ENCODE results near the gene C1orf141.
"Not testable (repeated sequence)": the region's sequence is repeated elsewhere in the genome, so short reads cannot be mapped to it uniquely, and the experiment has no call there.

Gene C1orf141

DNA sequence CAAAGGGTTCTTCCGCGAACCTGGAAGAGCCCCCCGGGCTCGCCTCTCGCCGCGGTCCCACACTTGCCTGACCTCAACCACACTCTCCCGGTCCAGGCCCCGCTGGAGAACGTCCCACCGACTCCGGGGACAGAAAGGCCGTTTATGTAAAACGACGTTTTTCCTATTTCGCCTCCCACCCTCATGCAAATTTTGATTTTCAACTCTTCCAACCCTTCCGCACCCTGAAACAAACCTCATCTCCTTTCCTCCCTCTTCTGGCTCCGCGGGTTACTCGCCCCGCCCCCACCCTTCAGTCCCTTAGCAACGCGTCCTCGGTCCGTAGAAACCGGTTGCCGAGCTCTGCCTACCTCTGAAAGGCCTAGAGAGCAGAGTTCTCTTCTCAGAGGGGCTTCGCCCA is at the start of gene C1orf141:
C1orf141 (minus strand) TSS at position 276 of the 400 bp plus-strand sequence. CDS start 7,730 bp downstream, outside the sequence.
- DNase-seq (ENCODE audit: low read depth in 1 of 2, low spot score in 1 of 2), result no peak

DNA sequence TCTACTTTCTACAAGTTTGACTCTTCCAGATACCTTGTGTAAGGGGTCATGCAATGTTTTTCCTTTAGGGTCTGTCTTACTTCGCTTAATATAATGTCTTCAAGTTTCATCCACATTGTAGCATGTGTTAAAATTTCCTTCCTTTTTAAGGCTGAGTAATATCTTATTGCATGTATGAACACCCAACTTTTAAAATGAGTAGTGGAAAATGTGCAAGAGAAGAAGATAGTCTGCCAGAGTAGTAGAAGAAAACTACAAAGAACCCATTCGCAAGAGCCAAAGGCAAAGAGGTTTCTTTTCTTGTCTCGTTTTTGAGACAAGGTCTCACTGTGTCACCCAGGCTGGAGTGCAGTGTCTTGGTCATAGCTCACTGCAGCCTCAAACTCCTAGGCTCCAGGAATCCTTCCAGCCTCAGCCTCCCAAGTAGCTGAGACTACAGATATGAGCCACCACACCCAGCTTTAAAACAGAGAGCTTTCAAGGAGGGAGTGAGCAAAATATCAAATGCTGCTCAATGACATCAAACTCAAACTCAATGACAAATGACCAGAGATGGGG is 40.8 kb upstream of the C1orf141 start:
- DNase-seq (ENCODE audit: low read depth in 1 of 2, low spot score in 1 of 2), result no peak

DNA sequence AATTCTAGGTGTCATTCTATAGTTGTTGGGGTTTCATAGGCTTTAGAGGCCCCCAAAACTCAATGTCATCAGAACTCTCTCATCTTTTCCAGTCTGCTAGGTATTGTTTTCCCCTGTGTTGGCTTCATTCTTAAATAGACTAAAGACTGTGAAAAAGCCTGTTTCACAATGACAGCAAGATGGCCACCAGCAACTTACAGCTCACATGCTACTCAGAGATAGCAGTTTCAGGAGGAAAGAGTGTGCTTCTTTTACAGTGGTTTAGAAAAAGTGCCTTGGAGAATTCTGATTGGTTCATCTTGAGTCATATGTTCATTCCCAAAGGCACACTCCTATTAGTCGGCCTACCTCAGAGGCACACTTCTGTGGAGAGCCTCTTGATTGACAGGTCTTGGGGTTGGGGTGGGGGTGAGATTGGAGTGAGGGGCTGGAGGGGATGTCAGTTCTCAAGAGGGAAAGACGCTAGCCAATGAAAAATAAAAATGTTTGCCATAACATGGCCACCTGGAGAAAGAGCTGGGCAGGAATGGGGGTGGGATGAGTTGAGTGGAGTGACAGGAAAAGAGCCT is 40.0 kb upstream of the C1orf141 start:
- peak in 1 of 2 donors; percentile 41 for DNase-seq (ENCODE audit: low read depth in 1 of 2, low spot score in 1 of 2)

DNA sequence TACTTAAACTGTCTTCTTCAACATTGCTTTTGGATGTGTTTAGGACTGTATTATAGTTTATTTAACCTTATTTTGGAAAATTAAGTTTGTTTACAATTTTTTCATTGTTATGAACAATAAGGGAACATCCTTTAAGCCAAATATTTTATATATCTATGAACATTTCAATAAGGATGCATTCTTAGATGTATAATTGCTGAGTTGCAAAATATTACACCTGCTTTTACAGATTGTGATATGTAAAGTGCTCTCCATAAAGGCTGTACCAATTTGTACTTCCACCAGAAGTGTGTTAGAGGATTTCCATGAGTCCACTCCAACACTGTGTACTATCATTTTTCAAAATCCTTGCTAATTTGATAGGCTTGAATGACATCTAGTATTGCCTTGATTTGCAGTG is 39.2 kb upstream of the C1orf141 start:
- no peak for DNase-seq (ENCODE audit: low read depth in 1 of 2, low spot score in 1 of 2)

GRCh38 chr1:67171978-67172377 is 37.2 kb upstream of the C1orf141 start:
- no peak for DNase-seq (ENCODE audit: low read depth in 1 of 2, low spot score in 1 of 2)

- no peak for DNase-seq (ENCODE audit: low read depth in 1 of 2, low spot score in 1 of 2)
Measured at GRCh38 chr1:67171574-67171955, 36.8 kb upstream of the C1orf141 start.

GRCh38 chr1:67170751-67171573 is 36.2 kb upstream of the C1orf141 start:
- DNase-seq (ENCODE audit: low read depth in 1 of 2, low spot score in 1 of 2), result no peak

- DNase-seq (ENCODE audit: low read depth in 1 of 2, low spot score in 1 of 2), result no peak
Measured at GRCh38 chr1:67169932-67170331, 35.2 kb upstream of the C1orf141 start.

- no peak for DNase-seq (ENCODE audit: low read depth in 1 of 2, low spot score in 1 of 2)
Measured at GRCh38 chr1:67169496-67169895, 34.7 kb upstream of the C1orf141 start.

- peak in 1 of 2 donors; percentile 57 for DNase-seq (ENCODE audit: low read depth in 1 of 2, low spot score in 1 of 2)
Measured at GRCh38 chr1:67166196-67166595, 31.4 kb upstream of the C1orf141 start, which contains the start of gene IL23R. TSS of gene IL23R (plus strand) at chr1:67166454. CDS start at chr1:67168121, 1,667 bp downstream.

DNA sequence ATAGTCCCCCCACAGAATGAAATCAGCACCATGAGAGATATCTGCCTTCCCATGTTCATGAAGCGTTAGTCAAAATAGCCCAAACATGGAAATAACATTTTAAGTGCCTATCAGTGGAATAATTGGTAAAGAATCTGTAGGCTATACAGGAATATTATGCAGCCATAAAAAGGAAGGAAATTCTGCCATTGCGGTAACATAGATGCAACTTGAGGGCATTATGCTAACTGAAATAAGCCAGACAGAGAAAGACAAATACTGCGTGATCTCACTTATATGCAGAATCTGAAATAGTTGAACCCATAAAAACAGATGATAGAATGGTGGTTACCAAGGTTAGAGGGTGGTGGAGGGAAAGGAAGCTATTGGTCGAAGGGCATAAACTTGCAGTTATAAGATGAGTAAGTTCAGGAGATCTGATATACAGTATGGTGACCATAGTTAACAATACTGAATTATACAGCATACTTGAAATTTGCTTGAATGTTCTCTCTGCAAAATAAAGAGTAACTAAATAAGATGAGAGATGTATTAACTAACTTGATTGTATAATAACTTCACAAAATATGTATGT is 30.8 kb upstream of the C1orf141 start:
- no peak for DNase-seq (ENCODE audit: low read depth in 1 of 2, low spot score in 1 of 2)

GRCh38 chr1:67162954-67163353 is 28.2 kb upstream of the C1orf141 start:
- DNase-seq (ENCODE audit: low read depth in 1 of 2, low spot score in 1 of 2), result no peak

DNA sequence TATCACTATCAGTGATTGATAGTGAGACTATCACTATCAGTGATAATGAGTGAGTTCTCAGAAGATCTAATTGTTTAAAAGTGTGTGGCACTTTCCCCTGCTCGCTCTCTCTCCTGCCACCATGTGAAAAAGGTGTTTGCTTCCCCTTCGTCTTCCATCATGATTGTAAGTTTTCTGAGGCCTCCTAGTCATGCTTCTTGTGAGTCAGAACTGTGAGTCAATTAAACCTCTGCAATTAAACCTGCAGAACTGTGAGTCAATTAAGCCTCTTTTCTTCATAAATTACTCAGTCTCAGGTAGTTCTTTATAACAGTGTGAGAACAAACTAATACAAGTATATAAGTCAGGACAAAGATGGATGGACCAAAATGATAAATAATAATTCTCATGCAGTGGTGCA is 24.5 kb upstream of the C1orf141 start:
- DNase-seq (ENCODE audit: low read depth in 1 of 2, low spot score in 1 of 2), result peak in 1 of 2 donors; percentile 54

- DNase-seq (ENCODE audit: low read depth in 1 of 2, low spot score in 1 of 2), result no peak
Measured at GRCh38 chr1:67158401-67158800, 23.6 kb upstream of the C1orf141 start.

- DNase-seq (ENCODE audit: low read depth in 1 of 2, low spot score in 1 of 2), result no peak
Measured at GRCh38 chr1:67150931-67151330, 16.2 kb upstream of the C1orf141 start.

- peak in 1 of 2 donors; percentile 61 for DNase-seq (ENCODE audit: low read depth in 1 of 2, low spot score in 1 of 2)
Measured at GRCh38 chr1:67149179-67149770, 14.5 kb upstream of the C1orf141 start.

GRCh38 chr1:67148516-67149178 is 13.9 kb upstream of the C1orf141 start:
- DNase-seq (ENCODE audit: low read depth in 1 of 2, low spot score in 1 of 2), result no peak

GRCh38 chr1:67147973-67148372 is 13.2 kb upstream of the C1orf141 start:
- DNase-seq (ENCODE audit: low read depth in 1 of 2, low spot score in 1 of 2), result not testable (repeated sequence)

DNA sequence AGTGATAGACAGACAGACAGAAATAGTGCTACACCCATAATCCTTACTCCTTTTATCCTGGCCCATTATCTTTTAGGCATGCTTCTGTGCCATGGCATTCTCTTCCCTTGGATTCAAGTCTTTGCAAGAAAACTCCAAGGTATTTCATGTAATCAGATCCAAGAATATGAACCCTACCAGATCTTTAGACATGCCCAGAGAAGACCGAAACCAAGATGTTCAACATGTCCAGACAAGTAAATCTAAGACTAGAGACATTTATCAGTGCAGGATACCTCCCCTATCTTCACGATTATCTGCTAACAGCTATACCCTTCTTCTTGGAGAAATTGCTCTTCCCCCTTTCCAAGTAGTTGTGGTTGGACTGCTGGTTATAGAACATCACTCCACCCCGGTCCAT is 11.8 kb upstream of the C1orf141 start:
- DNase-seq (ENCODE audit: low read depth in 1 of 2, low spot score in 1 of 2), result no peak

DNA sequence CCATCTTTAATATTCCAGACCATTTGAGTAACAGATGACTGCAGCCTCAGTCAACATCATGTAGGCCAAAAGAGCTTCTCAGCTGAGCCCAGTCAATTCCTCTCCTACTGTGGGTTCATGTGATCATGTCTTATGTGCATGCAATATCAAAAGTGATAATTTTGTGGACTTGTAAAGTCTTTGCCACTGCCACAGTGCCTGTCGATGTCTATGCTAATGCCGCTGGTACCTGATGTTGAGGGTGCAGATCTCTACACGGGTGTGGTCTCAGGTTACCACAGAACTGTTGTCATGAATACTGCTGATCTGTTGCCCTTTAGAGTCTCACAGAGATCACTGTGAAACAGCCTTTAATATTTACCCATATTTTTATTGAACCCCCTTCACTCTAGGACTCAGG is 11.3 kb upstream of the C1orf141 start:
- no peak for DNase-seq (ENCODE audit: low read depth in 1 of 2, low spot score in 1 of 2)

DNA sequence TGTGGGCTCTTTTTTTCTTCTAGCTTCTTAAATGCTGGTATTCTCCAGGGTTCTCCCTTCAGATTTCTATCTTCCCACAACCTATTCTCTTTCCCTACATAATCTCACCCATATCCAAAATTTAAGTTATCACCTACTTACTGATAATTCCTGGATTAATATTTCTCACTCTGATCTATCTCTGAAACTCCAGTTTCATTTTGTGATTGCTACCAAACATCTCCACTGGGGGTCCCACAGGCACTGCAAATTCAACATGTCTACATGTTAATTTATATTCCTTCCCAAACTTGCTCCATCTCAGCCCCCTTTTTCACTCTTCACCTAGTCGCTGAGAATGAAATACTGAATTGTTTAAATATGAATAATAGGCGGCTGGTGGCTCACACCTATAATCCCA is 9.9 kb upstream of the C1orf141 start:
- DNase-seq (ENCODE audit: low read depth in 1 of 2, low spot score in 1 of 2), result no peak

Data from activated CD4-positive, alpha-beta T cell treated with anti-CD3 and anti-CD28 coated beads, Interleukin-2, amount 50 U/mL, for 24 hours (primary cell).